ENCODE results near the gene WHRN.

- TF ChIP-seq CTCF (conservative IDR thresholded peaks at IDR 0.05; ENCODE audit: low read depth in 2 of 2) = no peak
- no peak for TF ChIP-seq POLR2AphosphoS5 (IDR thresholded peaks at IDR 0.05; ENCODE audit: low read depth)
- TF ChIP-seq ZNF114 (CRISPR knock-in tag; IDR thresholded peaks at IDR 0.05) = no peak
- TF ChIP-seq EZH2phosphoT487 (IDR thresholded peaks at IDR 0.05; ENCODE audit: unreplicated experiment) = no peak
- no peak for TF ChIP-seq EZH2 (IDR thresholded peaks at IDR 0.05; ENCODE audit: low read depth, unreplicated experiment)
Measured at GRCh38 chr9:114474425-114474824, 30.8 kb downstream of the WHRN start.

Data from GM23338 (cell line).